Measurements from ENCODE around the gene ZNF554.

GRCh38 chr19:2823646-2824045 lies 4.0 kb downstream of the ZNF554 start:
- TF ChIP-seq CTCF (IDR thresholded peaks at IDR 0.05), result no peak
- TF ChIP-seq POLR2A (IDR thresholded peaks at IDR 0.05), result no peak
